Retinal pigment epithelial cell (primary cell): ENCODE results near the gene LCTL.
A peak's percentile ranks its signal among the peaks of the same experiment; 100 is the strongest.

Source experiments
- DNase-seq: peaks from one replicate; pipeline ENCODE4 v3.0.0-alpha.2; 2010; ENCODE audit warnings: low read depth
- H3K4me3 ChIP-seq: 2 replicates; pipeline ENCODE4 v1.5.1; 2011; ENCODE audit warnings: mild to moderate bottlenecking, low read length, control low read depth, moderate library complexity
- TF ChIP-seq, protein P1 (sequence below): conservative IDR thresholded peaks from 2 replicates; pipeline ENCODE4 v1.5.1; 2011; ENCODE audit warnings: low read depth, low read length, control low read depth, inconsistent platforms

The LCTL gene

DNA sequence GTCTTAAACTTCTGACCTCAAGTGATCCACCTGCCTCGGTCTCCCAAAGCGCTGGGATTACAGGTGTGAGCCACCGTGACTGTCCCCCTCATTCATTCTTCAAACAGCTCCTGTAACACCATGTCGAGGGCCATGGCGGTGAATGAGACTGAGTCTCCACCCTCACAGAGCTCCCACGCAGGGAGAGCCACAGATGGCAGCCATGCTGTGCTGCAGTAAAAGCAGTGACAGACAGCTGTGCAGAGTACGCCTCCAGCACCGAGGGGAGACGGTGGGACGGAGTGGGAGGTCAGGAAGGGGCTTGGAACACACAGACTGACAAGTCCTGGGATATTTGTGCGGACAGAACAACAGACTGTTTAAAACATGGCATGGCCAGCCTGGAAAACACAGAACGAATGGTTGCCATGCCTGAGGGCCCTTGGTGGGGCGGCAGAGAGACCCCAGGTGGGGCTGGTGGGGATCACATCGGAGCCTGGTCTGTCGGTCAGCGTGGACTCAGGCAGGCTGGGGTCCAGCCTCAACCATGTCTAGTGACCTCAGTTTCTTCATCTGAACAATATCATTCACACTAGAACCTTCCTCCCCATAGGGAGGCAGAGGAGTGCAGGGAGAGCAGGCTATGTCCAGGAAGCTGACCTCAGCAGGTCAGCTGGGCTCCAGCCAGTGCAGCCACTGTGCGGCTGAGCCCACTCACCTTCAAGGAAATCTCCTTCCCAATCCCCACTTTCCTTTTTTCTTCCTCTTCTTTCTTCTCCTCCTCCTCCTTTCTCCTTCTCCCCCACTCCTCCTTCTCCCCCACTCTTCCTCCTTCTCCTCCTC is 20.6 kb upstream of the LCTL start:
- H3K4me3 ChIP-seq: no peak overlapping the region
- TF ChIP-seq, protein P1, sequence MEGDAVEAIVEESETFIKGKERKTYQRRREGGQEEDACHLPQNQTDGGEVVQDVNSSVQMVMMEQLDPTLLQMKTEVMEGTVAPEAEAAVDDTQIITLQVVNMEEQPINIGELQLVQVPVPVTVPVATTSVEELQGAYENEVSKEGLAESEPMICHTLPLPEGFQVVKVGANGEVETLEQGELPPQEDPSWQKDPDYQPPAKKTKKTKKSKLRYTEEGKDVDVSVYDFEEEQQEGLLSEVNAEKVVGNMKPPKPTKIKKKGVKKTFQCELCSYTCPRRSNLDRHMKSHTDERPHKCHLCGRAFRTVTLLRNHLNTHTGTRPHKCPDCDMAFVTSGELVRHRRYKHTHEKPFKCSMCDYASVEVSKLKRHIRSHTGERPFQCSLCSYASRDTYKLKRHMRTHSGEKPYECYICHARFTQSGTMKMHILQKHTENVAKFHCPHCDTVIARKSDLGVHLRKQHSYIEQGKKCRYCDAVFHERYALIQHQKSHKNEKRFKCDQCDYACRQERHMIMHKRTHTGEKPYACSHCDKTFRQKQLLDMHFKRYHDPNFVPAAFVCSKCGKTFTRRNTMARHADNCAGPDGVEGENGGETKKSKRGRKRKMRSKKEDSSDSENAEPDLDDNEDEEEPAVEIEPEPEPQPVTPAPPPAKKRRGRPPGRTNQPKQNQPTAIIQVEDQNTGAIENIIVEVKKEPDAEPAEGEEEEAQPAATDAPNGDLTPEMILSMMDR: no peak
- DNase-seq: no peak

DNA sequence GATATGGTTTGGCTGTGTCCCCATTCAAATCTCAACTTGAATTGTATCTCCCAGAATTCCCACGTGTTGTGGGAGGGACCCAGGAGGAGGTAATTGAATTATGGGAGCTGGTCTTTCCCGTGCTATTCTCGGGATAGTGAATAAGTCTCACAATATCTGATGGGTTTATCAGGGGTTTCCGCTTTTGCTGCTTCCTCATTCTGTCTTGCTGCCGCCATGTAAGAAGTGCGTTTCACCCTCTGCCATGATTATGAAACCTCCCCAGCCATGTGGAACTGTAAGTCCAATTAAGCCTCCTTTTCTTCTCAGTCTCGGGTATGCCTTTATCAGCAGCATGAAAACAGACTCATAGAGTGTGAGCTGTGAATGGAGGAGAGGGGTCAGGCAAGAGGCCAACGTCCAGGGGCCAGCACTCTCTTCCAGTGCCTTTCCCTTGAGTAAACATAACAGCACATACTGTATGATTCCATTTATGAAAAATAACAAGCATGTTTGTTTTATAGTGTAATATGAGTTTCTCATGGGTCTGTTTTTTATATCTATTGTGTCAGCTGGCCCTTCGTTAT is 16.3 kb upstream of the LCTL start:
- DNase-seq: no peak
- TF ChIP-seq, protein P1: no peak
- H3K4me3 ChIP-seq: no peak overlapping the region

DNA sequence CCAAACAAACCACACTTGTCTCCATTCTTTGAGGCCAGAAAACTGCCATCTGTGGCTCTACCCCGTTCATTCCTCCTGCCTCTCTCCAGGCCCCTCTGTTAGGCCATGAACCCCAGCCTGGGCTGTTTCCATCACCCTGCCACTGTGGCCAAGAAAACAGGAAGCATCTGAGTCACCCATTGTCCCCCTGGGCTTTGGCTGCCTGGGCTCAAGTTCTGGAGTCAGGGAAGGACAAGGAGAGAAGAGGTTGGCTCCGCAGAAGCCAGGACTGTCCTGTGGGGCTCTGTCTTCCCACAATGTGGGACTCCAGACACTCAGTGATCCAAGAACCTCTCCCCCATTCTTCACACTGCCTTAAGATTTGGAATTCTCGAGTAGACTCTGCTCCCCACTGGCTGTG is 14.8 kb upstream of the LCTL start:
- DNase-seq: no peak
- TF ChIP-seq, protein P1: no peak
- H3K4me3 ChIP-seq: no peak overlapping the region

DNA sequence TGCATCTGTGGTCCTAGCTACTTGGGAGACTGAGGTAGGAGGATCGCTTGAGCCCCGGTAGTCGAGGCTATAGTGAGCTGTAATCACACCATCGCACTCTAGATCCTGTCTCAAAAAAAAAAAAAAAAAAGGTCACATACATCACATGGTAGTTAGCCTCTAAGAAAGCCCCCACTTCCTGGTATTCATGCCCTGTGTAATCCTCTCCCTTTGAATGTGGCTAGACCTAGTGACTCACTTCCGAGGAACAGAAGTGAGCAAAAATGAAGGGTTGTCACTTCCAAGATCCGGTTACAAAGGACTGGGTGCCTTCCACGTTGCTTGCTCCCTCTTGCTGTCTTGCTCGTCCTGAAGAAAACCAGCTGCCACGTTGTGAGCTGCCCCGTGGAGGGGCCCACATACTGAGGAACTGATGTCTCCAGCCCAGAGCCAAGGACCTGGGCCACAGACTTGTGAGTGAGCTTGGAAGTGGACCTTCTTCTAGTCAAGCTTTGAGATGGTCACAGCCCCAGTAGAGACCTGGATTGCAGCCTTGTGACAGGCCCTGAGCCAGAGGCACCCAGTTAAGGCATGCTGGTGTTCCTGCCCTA is 12.6 kb upstream of the LCTL start:
- DNase-seq: peak; percentile 24

DNA sequence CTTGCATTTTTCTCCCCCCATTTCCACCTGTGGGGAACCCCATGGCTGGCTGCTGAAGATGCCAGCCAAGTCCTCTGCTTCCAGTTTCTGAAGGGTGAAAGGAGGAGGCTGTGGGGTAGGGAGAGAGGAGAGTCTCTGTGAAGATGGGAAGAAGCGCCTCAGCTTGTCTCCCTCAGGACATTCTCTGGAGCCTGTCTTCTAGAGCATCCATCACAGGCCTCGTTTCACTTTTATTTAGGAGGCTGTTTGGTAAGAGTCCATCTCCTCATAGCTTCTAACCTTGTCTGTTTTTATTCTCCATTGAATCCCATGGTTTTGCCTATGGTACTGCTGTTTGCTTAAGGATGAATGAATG is 8.8 kb upstream of the LCTL start:
- no peak for DNase-seq
- TF ChIP-seq, protein P1: no peak
- H3K4me3 ChIP-seq: no peak overlapping the region

More for the DNA sequence above, 12.6 kb upstream of the LCTL start:
- no peak overlapping the region for H3K4me3 ChIP-seq
- TF ChIP-seq, protein P1: no peak

DNA sequence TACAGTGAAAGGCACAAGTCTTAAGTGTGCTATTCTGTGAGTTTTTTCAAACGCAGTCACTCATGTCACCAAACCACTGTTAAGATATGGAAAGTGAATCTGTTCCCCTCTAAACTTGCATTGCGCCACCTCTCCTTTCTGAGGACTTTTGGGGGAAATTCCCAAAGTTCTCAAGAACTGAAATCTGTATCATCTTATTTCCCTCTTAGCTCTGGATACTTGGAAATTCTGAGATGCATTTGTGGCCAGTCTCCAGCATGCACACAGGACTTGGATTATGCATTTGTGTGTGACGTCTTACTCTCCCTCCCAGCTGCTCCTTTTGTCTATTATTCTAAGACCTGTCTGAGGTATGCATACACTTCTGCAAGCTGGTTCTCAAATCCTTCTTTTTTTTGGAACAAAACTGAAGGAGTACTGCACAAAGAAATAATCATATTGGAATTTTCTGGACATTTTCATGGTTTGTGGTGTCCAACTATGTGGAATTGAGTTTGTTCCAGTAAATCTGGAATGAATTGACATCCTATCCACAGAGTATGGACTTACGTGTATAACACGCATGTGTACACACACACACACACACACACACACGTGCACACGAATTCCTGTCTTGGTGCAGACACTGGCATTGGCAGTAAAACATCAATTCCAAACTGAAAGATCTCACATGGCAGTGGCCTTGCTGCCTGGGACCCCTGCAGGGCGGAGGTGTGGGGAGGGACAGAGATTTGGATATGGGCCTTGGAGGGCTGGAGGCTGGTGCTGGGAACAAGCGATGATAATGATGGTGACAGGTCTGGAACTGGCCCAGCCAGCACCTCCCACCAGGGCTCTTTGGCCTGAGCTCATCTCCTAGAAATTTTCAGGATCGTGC is 8.2 kb upstream of the LCTL start:
- TF ChIP-seq, protein P1: no peak
- DNase-seq: no peak
- no peak overlapping the region for H3K4me3 ChIP-seq
